H4 (cell line): ENCODE measurements around the gene SHC4. TPM values are rescaled to one million over a fixed set of nuclear protein-coding genes. Genes with fewer than 3 reads are reported as not detected.
"Not testable (repeated sequence)": the region's sequence is repeated elsewhere in the genome, so short reads cannot be mapped to it uniquely, and the experiment has no call there.

Experiments
- DNase-seq: peaks from one replicate; pipeline ENCODE4 v3.0.0-alpha.2; 2015; ENCODE audit warnings: low spot score
- total RNA-seq: library from RNA; depleted of rRNA; stranded (reverse); fragments of >200 nt; shearing (Covaris generic); gene quantifications from 2 replicates; pipeline ENCODE4 v1.2.3, GENCODE V29; 2014

Gene SHC4
- total RNA-seq, 1 experiment from 2014 or later: 0.93 TPM

DNA sequence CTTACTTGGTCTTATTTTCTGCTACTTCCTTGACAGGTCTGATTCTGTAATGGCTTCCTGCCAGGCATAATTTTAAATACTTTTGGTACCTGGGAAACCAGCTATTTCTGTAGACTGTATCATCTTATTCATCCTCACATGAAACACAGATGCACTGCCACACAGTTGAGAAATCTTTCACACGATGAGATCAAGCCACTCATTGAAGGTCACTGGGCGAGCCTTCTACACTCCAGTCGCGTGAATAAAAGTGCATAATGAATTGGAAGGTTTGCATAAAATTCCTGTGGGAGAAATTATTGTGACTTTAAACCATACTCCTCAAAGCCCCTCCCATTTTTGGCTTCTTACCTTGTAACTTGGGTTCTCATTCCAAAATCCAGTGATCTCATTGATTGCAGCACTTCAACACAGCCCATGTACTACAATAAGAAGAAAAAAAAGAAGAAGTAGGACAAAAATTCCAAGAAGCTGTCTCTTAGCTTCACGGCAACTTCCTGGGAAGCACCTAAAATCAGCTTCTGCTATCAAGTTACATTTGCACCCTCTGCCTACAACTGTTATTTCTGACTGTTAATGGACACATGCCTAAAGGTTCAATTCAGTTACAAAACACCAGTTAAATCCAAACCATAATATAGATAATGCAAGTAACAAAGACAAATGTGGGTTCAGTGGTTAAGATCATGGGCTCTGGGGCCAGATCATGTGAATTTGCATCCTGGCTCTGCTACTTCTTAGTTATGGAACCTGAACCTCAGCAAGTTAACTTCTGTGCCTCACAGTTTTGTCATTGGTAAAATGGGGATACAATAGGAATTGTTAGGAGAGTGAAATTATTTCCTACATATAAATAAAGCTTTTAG is 39.0 kb downstream of the SHC4 start:
- no peak for DNase-seq

- no peak for DNase-seq
These were observed 41.7 kb downstream of the SHC4 start for GRCh38 chr15:48922046-48922445.

DNA sequence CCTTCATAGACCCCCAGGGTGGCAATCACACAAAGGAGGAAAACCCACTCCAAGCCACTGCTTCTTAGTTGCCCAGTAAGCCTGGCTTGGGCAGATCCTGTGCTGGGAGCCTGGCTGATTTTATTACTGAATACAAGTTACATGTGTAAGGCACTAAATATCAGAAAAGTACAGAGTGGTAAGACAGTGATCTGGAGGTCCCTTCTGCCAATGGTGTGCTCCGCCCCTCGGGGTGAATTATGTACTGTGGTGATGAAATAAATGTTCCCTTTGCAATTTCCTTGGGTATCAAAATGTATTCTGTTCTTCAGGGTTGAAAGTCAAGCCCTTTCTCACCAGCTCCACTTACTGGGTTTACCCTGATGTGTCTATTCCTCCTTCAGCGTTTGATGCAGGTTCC is 47.0 kb downstream of the SHC4 start:
- DNase-seq: no peak

DNA sequence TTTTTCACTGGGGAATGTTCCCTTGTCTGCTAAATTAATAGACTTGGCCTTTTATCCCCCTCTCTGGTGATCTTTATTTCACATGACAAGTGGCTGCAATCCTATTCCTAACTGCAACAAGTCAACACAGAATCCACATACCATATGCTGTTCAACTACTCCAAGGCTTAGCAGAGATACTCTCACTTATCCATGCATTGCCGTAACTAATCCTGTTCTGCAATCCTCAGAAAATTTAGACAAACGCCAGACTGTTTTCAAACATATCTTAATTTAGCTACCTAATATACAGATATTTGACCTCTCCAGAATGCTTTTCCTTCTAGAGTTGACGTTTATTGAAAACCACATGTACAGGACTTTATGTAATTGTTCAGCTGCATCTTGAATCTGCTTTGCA is 47.9 kb downstream of the SHC4 start:
- DNase-seq: no peak

DNA sequence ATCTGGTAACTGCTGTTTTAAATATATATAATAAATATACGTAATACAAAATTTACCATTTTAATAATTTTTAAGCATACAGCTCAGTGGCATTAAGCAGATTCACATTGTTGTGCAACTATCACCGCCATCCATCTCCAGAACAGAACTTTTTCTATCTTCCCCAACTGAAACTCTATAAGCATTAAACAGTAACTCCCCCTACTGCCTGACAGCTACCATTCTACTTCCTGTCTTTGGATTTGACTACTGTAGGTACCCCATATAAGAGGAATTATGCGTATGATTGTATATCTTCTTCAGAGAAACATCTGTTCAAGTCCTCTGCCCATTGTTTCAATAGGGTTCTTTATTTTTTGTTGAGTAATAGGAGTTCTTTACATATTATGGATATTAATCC is 49.0 kb downstream of the SHC4 start:
- DNase-seq: no peak

DNA sequence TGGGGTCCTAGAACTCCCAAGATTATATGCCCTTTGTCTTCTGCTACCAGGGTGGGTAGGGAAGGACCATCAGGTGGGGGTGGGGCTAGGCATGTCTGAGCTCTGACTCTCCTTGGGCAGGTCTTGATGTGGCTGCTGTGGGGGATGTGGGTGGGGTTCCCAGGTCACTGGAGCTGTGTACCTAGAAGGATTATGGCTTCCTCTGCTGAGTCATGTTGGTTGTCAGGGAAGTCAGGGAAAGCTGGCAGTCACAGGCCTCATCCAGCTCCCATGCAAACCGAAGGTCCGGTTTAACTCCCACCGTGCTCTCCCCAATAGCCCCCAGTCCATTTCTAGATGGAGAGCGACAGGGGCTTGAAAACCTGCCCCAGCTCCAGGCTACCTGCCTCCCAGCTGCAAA is 50.6 kb downstream of the SHC4 start:
- DNase-seq: no peak

DNA sequence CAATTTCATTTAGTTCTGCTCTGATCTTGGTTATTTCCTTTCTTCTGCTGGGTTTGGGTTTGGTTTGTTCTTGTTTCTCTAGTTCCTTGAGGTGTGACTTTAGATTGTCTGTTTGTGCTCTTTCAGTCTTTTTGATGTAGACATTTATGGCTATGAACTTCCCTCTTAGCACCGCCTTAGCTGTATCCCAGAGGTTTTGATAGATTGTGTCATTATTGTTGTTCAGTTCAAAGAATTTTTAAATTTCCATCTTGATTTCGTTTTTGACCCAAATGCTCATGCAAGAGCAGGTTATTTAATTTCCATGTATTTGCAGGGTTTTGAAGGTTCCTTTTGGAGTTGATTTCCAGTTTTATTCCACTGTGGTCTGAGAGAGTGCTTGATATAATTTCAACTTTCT is 53.2 kb downstream of the SHC4 start:
- not testable (repeated sequence) for DNase-seq

- DNase-seq: not testable (repeated sequence)
These were observed 54.4 kb downstream of the SHC4 start for GRCh38 chr15:48909313-48909712.

- DNase-seq: no peak
These were observed 57.9 kb downstream of the SHC4 start for GRCh38 chr15:48905847-48906246.

- no peak for DNase-seq
These were observed 58.5 kb downstream of the SHC4 start for GRCh38 chr15:48905216-48905615.

- DNase-seq: no peak
These were observed 59.0 kb downstream of the SHC4 start for GRCh38 chr15:48904758-48905157.

GRCh38 chr15:48899793-48900192 is 63.9 kb downstream of the SHC4 start:
- no peak for DNase-seq

GRCh38 chr15:48898446-48898845 is 65.3 kb downstream of the SHC4 start:
- no peak for DNase-seq

DNA sequence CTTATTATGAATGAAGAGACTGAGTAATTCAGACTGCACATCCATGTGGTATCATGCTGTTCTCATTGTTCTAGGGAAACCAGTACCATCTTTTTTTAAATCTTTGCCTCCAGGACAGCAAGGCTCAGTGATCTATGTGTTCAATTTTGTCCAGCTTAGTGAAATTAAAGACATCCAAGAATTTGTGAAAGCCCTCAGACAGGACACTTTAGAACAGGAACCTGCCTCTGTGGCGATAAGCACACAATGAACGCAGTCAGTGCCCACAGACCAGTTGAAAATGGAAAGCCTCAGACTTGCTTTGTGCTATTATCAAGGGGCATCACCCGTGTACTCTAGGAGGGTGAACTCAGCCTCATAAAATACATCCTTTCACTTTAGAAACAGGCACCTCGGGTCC is 65.7 kb downstream of the SHC4 start:
- no peak for DNase-seq

DNA sequence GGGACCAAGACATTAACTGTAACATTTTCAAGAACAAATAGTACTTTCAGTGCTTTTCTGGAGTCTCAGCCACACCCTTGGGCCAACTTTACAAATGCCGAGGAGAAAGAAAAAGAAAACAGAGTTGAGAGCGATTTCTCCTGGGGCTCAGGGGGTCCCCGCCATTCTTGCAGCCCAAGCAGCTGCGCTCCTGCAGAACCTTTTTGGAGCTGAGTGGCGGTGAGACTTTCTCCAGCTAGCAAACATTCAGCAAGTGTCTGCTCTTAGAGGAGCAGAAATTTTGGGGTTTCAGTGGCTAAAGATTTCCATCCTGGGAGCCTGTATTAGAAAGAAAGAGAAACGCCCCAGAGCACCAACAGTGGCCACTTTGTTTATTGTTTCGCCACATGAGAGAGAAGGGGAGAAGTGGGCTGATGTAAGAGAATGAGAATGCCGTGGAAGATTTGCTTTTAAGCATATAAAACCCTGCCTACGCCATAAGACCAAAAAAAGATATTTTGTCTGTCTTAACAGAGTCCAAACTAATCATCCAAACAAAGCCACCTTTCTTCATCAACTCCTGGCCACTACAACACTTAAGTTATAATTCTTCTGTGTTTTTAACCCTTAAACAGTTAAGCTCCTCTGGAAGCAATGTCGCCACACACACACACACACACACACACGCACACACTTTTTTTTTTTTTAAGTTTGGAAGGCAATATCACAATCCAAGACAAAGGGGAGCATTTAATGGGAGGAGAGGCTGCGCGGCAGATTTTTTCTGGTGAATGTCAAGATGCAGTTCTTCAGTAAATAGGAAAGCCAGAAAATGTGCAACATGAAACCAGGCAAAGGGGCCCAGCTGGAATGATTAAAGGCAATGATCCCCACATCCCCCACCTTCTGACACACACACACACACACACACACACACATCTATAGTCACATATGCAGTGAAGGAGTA is 66.6 kb downstream of the SHC4 start:
- DNase-seq: peak; percentile 77

GRCh38 chr15:48893311-48893710 is 70.4 kb downstream of the SHC4 start:
- DNase-seq: no peak

GRCh38 chr15:48891232-48891765 is 72.4 kb downstream of the SHC4 start:
- DNase-seq: peak; percentile 22

DNA sequence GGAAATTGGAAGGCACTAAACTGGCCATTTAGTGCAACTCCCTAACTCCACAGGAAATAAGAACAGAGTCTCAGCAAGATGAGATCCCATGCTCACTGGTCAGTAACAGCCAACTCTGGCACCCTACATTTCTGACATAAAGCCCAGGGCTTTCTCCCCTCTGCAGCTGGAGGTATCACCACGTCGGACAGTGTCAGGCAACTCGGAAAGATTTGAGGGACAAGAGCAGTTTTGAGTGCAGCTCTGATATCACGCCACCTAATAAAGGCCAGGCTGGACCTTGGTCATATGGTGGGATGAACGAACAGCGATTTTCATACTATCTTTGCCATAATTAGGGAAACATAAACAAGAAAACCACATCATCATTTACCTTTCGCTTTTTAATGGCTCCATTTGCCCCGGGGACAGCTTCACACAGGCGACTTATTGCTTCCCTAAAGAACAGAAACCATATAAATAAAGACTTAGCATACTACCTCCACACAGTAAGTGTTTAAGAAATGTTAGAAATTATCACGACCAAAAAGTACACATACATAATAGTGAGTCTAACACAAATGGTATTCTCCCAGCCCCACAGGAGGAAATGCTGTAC is 73.2 kb downstream of the SHC4 start:
- DNase-seq: peak; percentile 31

GRCh38 chr15:48889925-48890324 is 73.8 kb downstream of the SHC4 start:
- no peak for DNase-seq

DNA sequence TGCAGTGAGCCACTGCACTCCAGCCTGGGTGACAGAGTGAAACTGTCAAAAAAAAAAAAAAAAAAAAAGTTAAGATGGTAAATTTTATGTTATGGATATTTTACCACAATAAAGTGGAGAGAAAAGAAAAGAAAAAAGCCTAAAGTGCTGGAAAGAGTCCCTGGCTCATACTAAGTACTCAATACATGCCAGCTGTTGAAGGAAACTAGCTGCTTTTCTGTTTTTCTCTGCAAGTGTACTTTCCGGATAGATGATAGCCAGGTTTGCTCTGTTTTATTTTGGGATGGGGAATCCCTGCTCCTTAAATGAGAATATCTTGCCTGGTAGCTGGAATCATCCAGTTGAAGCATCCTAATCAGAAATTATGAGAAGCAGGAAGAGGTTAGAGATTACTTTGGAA is 74.9 kb downstream of the SHC4 start:
- DNase-seq: no peak

DNA sequence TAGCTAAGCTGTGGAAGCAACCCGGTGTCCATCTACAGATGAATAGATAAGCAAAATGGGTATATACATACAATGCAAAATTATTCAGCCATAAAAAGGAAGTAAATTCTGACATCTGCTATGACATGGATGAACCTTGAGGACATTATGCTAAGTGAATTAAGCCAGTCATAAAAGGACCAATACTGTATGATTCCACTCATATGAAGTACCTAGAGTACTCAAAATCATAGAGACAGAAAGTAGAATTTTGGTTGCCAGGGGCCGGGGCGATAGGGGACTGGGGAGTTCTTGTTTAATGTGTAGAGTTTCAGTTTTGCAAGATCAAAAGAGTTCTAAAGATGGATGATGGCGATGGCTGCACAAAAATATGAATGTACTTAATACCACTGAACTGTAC is 75.5 kb downstream of the SHC4 start:
- DNase-seq: no peak

GRCh38 chr15:48887144-48887543 is 76.6 kb downstream of the SHC4 start:
- DNase-seq: no peak
